ENCODE measurements around the gene ABR. TPM values are rescaled to one million over a fixed set of nuclear protein-coding genes. Genes with fewer than 3 reads are reported as not detected.

ABR gene
- total RNA-seq, 1 donor: 156 TPM

DNA sequence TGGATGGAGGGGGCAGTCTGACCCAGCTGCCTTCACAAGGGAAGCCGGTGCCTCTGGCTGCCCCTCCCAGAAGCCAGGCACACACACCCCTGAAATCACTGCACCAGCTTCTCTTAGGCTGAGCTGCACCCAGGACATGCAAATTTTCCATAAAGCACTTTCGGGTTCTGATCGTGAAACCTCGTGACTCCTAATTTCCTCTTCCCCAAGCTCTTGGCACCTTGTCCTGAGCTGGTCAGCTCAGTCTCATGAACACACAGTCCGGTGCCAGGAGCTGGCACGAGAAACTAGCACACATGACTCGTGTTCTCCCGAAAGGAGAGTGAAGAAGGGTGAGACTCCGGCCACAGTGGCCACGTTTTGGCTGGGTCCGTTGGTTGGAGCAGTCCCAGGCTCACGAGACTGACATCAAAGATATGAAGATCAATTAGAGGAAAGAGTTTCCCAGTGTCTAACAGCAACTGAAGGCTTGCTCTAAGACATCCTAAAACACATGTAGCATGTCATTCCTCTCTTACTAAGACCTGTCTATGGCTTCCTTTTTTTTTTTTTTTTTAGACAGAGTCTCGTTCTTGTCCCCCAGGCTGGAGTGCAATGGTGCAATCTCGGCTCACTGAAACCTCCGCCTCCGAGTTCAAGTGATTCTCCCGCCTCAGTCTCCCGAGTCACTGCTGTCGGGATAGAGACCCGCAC, 9.2 kb upstream of the ABR start:
- Histone ChIP-seq H3K4me1 (ENCODE audit: insufficient read depth, low read length) (peaks cover 19% of the 10 kb centered on the region), H2AFZ (ENCODE audit: low read length) (peak overlapping the region; percentile 76), H3K27ac (ENCODE audit: low read depth, low read length) (no peak overlapping the region), H4K20me1 (ENCODE audit: insufficient read depth, low read length) (no peaks in the 10 kb centered on the region), H3K27me3 (ENCODE audit: insufficient read depth, low read length) (peaks cover 26% of the 10 kb centered on the region), H3K9me3 (ENCODE audit: low read depth, low read length) (no peaks in the 10 kb centered on the region), H3K4me2 (ENCODE audit: insufficient read depth, low read length) (peak overlapping the region; percentile 69), H3K79me2 (ENCODE audit: insufficient read depth, low read length) (no peaks in the 10 kb centered on the region), H3K4me3 (ENCODE audit: insufficient read depth, low read length) (peak overlapping the region; percentile 48), H3K36me3 (ENCODE audit: insufficient read depth, low read length) (no peaks in the 10 kb centered on the region)
- TF ChIP-seq, protein P1, sequence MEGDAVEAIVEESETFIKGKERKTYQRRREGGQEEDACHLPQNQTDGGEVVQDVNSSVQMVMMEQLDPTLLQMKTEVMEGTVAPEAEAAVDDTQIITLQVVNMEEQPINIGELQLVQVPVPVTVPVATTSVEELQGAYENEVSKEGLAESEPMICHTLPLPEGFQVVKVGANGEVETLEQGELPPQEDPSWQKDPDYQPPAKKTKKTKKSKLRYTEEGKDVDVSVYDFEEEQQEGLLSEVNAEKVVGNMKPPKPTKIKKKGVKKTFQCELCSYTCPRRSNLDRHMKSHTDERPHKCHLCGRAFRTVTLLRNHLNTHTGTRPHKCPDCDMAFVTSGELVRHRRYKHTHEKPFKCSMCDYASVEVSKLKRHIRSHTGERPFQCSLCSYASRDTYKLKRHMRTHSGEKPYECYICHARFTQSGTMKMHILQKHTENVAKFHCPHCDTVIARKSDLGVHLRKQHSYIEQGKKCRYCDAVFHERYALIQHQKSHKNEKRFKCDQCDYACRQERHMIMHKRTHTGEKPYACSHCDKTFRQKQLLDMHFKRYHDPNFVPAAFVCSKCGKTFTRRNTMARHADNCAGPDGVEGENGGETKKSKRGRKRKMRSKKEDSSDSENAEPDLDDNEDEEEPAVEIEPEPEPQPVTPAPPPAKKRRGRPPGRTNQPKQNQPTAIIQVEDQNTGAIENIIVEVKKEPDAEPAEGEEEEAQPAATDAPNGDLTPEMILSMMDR (IDR thresholded peaks at IDR 0.05; ENCODE audit: extremely low read depth, low read depth, low read length): no peak
- peak; percentile 93 for DNase-seq (ENCODE audit: insufficient read length, low spot score, missing footprints)

DNA sequence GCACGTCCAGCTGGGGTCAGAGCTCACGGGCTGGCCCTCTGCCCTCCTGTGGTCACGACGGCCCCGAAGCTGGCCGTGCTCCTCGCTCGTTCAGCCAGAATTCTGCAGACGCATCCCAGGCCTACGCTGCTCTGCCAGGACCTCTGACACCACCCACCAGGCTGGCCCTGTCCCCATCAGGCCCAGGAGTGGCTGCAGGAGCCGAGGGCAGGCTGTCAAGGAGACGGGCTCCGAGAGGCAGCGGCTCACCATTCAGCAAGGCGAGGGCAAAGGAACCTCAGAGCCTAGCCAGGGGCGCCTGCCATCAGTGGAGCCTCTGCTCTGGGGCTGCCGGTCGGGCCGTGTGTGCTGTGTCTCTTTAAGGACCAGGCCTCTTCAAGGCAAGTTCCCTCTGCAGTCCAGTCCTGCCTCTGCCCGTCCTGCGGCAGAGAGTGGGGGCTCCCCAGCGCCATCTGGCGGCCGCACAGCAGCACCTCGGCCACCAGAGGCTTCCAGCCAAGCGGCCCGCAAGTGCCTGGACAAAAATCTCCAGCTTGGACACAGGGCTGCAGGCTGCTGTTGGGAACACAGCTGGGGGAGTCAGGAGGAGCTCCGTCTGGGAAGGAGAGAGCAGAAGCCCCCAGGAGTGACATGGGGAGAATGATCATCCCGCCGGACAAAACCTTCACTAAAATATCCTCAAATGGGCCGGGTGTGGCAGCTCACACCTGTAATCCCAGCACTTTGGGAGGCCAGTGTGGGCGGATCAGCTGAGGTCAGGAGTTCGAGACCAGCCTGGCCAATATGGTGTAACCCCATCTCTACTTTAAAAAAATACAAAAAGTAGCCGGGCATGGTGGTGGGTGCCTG, 7.4 kb upstream of the ABR start:
- H4K20me1 ChIP-seq (ENCODE audit: insufficient read depth, low read length): no peaks in the 10 kb centered on the region
- peaks cover 19% of the 10 kb centered on the region for H3K4me1 ChIP-seq (ENCODE audit: insufficient read depth, low read length)
- peaks cover 21% of the 10 kb centered on the region for H3K27me3 ChIP-seq (ENCODE audit: insufficient read depth, low read length)
- peak overlapping the region; percentile 70 for H3K4me2 ChIP-seq (ENCODE audit: insufficient read depth, low read length)
- TF ChIP-seq, protein P1 (IDR thresholded peaks at IDR 0.05; ENCODE audit: extremely low read depth, low read depth, low read length): peak; percentile 94
- peak; percentile 99 for DNase-seq (ENCODE audit: insufficient read length, low spot score, missing footprints)
- peak overlapping the region; percentile 59 for H3K4me3 ChIP-seq (ENCODE audit: insufficient read depth, low read length)
- H3K79me2 ChIP-seq (ENCODE audit: insufficient read depth, low read length): no peaks in the 10 kb centered on the region
- peak overlapping the region; percentile 39 for H3K27ac ChIP-seq (ENCODE audit: low read depth, low read length)
- no peaks in the 10 kb centered on the region for H3K9me3 ChIP-seq (ENCODE audit: low read depth, low read length)
- H2AFZ ChIP-seq (ENCODE audit: low read length): peak overlapping the region; percentile 97
- H3K36me3 ChIP-seq (ENCODE audit: insufficient read depth, low read length): no peaks in the 10 kb centered on the region

DNA sequence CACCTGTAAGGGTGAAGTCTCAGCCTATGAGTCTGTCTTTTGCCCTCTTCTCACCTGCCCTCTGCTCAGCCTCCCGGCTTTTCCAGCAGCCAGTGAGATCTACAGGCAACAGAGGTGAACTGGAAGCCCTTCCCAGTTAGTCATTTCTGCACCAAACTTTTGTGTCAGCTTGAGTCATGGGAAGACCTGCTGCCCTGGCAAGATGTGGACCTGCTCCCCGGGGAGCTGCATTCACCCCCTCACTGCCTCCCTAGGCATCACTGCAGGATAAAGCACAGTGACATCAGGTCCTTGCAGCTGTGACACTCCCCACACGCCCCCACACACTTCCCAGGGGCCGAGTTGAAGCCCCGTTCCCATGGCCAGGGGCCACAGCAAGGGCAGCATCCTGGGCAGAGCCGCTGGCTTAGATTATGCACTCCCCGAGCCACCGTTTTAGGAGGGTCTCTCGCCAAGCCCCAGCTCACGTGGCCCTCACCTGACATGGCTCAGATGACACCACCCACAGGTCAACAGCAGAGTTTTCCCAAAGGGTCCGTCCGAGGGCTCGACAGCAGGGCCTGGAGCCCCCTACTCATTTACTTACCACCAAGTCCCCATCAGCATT, 6.5 kb upstream of the ABR start:
- Histone ChIP-seq H3K27me3 (ENCODE audit: insufficient read depth, low read length) (peaks cover 21% of the 10 kb centered on the region), H3K9me3 (ENCODE audit: low read depth, low read length) (no peaks in the 10 kb centered on the region), H3K4me2 (ENCODE audit: insufficient read depth, low read length) (peak overlapping the region; percentile 70), H3K4me1 (ENCODE audit: insufficient read depth, low read length) (peaks cover 19% of the 10 kb centered on the region), H2AFZ (ENCODE audit: low read length) (peak overlapping the region; percentile 97), H3K79me2 (ENCODE audit: insufficient read depth, low read length) (no peaks in the 10 kb centered on the region), H3K36me3 (ENCODE audit: insufficient read depth, low read length) (no peaks in the 10 kb centered on the region), H3K4me3 (ENCODE audit: insufficient read depth, low read length) (peak overlapping the region; percentile 59), H4K20me1 (ENCODE audit: insufficient read depth, low read length) (no peaks in the 10 kb centered on the region), H3K27ac (ENCODE audit: low read depth, low read length) (peak overlapping the region; percentile 39)
- TF ChIP-seq, protein P1 (IDR thresholded peaks at IDR 0.05; ENCODE audit: extremely low read depth, low read depth, low read length): no peak
- DNase-seq (ENCODE audit: insufficient read length, low spot score, missing footprints): peak; percentile 96
